T-helper 2 cell (primary cell): ENCODE data around the gene PTPA.
A peak's percentile ranks its signal among the peaks of the same experiment; 100 is the strongest.
"Not testable (repeated sequence)": the region's sequence is repeated elsewhere in the genome, so short reads cannot be mapped to it uniquely, and the experiment has no call there.

Source experiments
- DNase-seq, 5 experiments: peaks; one replicate each; pipeline versions ENCODE4 v3.0.0 to v3.0.0-alpha.2; 2012 to 2022

Gene PTPA

DNA sequence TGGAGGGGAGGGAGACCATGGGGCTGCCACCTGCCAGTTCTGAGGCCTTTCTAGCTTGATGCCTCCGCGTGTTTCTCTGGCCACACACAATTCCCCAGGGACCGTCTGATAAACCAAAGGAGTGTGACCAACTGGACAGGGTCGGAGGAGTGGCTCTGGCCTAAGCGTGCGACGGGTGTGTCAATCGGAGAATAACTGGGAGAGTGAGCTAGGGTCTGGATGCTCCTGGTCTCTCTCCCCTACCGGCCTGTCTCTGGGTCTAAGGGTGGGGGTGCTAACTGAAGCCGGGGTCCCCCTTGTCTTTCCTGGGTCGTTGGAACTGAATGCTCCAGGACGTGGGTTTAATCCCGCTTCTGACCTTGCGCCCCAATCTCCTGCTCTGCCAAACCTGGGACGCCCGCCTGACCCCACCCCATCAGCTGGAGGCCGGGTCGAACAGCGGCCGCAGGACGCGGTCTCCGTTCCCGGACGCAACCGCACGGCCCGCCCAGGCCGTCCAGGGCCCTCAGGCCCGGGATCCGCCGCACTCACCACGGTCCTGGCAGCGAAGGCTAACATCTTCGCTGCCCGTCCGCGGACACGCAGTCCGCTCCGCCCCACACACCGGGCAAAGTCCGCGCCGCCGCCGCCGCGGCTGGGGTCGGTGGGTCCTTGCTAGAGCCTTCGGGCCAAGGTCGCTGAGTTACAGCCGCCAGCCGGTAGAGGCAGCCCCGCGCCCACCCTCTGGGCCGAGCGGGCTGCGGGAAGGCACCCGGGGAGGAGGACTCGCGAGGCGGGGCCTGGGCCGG lies 1.1 kb upstream of the PTPA start:
- DNase-seq: no peak

DNA sequence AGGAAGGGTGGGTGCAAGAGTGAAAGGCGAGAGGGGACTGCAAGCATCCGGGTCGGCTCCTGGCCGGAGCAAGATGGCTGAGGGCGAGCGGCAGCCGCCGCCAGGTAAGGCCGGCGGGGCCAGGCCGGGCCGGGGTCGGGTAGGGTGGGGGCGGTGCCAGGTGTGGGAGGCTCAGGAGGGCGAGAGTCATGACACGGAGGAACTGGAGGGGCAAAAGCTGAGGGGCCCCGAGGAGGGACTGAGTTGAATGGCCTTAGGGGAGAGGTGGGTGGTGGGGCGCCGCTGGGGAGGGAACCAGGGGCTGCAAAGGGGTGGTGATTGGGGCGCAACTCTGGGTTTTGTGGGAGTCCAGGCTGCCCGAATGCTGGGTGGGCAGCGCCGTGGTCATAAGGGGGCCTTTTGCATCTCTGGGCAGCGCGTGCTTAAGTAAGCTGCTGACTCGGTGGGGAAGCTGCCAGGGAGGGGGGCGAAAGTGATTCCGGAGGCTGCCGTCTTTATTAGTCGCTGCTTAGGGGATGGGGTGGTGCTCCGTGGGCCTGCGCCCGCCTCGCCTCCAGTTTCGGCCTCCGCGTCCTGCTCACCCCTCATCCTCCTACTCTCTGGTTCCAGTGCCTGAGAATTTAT lies 425 bp downstream of the PTPA start:
- peak in 1 of 5 experiments; percentile 57 for DNase-seq

DNA sequence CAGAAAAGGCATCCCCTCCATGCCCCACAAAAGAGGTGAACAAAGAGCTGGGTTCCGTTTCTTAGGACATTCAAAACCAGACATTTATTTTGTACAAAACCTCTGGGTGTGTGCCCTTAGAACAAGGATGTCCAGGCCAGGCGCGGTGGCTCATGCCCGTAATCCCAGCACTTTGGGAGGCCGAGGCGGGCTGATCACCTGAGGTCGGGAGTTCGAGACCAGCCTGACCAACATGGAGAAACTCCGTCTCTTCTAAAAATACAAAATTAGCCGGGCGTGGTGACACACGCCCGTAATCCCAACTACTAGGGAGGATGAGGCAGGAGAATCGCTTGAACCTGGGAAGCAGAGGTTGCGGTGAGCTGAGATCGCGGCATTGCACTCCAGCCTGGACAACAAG lies 1.3 kb downstream of the PTPA start:
- not testable (repeated sequence) for DNase-seq

DNA sequence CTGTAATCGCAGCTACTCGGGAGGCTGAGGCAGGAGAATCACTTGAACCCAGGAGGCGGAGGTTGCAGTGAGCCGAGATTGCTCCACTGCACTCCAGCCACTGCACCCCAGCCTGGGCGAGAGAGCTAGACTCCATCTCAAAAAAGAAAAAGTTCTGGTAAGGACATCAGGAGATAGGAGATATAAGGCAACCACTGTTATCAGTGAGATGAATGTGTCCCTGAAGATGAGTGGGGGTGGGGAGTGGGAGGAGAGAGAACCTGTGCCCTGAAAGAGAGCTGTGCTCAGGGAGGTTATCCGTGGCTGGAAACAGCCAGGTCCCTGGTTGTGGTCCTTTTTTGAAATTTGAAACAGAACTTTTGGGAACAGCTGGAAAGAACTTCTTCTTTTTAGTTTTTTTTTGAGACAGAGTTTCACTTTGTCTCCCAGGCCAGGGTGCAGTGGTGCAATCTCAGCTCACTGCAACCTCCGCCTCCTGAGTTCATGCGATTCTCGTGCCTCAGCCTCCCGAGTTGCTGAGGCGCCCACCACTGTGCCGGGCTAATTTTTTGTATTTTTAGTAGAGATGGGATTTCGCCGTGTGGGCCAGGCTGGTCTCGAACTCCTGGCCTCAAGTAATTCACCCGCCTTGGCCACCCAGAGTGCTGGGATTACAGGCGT lies 2.6 kb downstream of the PTPA start:
- DNase-seq: no peak

DNA sequence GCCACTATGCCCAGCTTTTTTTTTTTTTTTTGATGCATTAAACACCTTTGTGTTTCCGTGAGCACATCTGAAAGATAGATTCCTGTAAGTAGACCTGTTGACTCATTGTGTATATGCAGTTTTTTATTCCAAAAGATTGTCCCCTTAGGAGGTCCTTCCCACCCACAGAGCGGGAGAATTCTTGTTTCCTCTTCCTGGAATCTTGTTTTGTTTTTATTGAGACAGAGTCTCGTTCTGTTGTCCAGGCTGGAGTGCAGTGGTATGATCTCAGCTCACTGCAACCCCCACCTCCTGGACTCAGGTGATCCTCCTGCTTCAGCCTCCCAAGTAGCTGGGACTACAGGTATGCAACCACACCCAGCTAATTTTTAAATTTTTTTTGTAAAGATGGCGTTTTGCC lies 7.6 kb downstream of the PTPA start:
- no peak for DNase-seq

DNA sequence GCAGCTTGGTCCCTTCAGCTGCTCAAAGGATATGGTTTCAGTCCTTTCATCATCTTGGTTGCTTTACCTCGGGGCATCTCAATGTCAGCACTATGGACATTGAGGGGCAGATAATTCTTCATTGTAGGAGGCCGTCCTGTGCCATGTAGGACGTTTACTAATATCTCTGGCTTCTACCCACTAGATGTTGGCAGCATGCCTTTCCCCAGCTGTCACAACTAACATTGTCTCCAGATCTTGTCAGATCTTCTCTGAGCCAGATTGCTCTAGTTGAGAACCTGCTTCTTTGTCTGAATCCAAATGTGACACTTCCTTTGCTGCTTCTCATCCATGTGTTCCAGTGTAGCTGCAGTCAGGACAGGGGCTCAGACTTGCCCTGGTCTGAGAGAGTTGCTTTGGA lies 10.3 kb downstream of the PTPA start:
- DNase-seq: no peak

DNA sequence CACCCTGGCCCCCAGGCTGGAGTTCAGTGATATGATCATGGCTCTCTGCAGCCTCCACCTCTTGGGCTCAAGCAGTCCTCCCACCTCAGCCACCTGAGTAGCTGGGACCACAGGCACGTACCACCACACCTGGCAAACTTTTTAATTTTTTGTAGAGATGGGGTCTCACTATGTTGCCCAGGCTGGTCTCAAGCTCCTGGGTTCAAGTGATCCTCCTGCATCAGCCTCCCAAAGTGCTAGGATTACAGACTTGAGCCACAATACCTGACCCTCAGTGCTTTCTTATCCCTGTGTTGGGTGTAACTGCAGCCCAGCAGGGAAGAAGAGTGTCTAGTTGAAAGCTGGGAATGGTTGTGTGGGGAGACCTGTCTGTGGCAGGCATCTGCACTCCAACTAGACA lies 10.9 kb downstream of the PTPA start:
- no peak for DNase-seq

DNA sequence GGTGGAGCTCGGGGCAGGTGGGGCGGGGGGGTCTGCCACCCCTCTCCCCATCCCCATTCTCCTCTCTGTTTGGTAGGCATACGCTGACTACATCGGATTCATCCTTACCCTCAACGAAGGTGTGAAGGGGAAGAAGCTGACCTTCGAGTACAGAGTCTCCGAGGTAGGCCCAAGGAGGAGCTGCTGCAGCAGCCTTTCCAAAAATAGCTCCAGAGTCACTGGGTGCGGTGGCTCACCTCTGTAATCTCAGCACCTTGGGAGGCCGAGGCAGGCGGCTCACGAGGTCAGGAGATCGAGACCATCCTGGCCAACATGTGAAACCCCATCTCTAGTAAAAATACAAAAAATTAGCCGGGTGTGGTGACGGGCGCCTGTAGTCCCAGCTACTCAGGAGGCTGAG lies 11.8 kb downstream of the PTPA start:
- DNase-seq: not testable (repeated sequence)

DNA sequence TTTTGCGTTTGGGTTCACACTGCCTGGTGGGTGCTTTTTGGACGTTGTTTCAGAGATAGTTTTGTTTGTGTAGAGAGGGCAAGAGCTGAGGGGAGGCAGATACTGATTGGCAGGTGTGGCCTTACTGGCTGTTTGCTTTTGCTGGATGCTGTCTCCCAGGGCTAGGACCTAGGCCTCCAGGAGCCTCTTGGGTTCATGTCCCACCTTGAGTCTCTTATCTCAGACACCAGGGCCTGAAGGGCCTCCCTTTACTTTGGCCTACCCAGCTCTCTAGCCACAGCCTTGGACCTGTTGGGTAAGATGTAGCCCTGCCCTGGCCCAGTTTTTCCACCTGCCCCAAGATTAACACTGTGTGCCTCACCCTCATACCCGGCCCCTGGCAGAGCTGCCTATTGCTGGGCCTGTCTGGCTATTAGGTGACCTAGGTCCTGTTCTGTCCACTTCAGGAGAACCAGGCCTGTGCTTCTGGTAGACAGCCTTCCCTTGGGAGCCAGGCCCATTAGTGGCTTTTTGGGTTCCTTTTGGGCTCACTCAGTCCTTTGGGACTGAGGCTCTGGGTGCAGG lies 13.4 kb downstream of the PTPA start:
- DNase-seq: no peak

DNA sequence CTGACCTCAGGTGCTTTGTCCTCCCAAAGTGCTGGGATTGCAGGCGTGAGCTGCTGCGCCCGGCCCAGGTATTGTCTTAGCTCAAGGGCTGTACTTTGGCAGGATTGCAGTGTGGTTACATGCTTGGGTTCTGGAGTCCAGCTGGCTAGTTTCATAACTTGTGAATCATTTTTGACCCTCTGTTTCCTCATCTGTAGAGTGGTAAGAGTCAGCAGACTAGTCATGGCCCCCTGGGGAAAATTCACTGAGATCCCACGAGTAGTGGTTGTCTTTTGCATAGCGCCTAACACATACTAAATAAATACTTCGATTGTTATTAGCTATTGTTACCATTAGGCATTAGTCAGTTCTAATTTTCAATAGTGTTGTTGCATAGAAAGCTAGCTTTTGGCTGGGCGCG lies 14.3 kb downstream of the PTPA start:
- DNase-seq: no peak

DNA sequence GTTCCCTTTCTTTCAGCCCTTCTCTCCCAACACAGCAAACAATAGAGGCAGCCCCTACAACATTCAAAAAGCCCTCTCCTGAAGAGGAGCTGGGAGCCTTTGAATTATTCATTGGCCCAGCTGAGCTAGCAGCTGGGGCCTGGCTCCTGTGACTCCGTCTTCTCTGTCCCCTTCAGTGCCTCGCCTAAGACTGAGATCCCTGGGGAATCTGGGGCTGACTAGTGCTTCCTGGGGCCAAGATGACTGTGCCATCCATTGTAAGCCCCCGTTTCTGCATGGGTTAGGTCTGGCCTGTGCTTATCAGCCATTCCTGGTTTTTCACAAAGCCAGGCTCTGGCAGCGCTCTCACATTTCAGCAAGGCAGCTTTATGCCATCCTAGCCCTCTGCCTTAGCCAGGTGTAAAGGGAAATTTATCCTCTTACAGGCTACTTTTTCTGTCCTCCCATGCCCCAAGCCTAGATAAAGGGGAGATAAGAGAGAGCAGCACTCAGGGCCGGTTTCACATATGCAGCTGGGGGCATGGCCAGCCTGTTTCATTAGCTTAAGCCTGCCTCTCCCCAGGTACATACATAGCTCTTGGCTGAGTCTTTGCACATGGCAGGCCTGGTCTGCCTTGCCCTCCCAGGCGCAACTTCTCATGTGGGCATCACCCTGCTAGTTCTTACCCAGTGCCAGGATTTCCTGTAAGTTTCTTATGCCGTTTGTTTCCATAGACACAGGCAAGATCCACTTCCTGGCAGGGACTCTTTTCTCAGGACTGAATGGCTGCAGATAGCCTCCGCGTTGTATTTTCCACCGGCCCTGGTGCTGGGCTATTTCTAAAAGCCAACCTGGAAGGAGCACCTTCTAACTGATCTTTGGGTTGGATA lies 15.8 kb downstream of the PTPA start:
- no peak for DNase-seq

DNA sequence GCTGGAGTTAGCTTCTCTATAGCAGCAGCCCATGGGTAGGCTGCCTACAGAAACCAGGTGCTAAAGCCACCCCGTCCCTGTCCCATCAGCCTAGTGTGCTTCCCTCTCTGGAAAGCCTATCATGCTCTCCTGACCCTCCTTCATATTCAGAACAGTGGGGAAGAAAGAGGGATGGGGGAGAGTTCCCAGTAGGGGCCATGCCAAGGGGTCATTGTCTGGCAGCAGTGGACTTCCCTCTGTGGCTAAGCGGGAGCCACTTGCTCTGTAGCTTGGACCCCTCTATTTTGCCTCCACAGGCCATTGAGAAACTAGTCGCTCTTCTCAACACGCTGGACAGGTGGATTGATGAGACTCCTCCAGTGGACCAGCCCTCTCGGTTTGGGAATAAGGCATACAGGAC lies 17.5 kb downstream of the PTPA start:
- no peak for DNase-seq

DNA sequence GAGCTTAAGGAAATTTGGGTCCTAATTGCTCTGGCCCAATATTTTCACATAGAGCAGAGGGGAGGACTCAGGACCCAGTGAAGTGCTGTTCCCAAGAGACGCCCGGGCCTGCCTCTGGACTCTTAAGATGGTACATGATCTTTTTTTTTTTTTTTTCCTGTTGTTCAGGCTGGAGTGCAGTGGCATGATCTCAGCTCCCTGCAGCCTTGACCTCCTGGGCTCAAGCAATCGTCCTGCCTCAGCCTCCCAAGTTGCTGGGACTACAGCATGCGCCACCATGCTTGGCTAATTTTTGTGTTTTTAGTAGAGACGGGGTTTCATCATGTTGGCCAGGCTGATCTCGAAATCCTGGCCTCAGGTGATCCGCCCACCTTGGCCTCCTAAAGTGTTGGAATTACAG lies 19.1 kb downstream of the PTPA start:
- not testable (repeated sequence) for DNase-seq

DNA sequence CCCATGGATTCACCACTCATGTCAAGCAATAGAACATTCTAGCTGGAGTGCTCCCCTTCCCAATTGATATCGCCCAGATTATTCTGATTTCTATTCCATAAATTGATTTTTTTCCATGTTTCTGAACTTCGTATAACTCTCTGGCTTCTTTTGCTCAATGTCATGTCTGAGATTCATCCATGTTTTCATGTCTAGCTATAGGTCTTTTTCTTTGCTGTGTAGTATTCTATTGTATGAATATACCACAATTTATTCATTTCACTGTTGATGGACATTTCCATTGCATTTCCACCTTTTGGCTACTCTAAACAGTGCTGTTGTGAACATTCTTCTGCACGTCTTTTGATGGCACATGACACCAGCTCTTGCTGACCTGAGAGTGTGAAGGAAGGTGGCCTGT lies 19.6 kb downstream of the PTPA start:
- DNase-seq: no peak

DNA sequence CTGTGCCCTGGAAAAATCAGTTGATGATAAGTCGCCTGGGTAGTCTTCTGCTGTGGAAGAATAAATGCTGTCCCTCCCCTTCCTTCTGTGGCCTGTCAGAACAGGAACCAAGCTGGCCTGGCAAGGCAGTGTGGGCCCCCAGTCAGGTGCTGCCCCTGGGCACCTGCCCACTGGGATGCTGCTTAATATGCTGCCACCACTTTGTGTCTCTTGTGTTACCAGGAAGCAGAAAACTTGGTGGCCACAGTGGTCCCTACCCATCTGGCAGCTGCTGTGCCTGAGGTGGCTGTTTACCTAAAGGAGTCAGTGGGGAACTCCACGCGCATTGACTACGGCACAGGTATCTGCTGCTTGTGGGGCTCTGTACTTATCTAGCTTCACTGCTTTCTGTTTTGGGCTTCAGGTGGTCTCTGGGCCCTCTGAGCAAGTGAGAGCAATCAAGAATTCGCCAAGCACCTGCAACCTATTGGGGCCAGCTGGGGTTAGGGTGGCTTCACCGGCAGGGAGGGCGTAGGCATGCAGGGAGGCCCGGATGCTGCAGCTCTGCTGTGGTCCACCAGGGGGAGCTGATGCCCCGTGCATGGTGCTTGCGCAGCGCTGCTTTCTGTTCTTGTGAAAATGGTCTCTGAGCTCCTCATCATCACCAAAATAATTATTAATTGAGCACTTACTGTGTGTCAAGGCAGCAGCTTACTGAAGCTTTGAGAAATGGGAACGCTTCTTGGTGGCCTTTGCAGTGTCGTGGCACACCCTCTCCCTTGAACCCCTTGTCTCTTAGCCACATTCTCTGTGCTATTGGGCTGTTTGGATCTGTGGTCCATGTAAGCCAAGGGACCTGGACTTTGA lies 20.3 kb downstream of the PTPA start:
- peak; percentile 58 to 80 (median 75) for DNase-seq

DNA sequence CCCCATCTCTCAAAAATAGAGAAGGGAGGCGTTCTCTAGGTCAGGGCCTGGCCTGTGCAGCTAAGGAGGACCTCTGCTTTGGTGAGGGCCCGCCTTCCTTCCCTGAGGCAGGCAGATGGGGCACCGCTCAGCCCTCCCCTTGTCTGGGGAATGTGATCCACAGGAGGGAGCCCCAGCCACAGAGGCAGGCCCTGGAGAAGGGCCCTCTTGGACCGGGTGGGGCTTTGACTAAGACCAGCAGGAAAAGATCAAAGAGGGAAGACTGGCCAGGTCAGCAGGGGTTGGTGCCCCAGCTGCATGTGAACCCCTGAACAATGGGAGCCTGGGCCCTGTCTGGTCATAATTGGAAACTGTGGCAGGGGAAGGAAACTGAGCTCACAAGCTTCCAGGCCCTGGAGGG lies 21.9 kb downstream of the PTPA start:
- no peak for DNase-seq

DNA sequence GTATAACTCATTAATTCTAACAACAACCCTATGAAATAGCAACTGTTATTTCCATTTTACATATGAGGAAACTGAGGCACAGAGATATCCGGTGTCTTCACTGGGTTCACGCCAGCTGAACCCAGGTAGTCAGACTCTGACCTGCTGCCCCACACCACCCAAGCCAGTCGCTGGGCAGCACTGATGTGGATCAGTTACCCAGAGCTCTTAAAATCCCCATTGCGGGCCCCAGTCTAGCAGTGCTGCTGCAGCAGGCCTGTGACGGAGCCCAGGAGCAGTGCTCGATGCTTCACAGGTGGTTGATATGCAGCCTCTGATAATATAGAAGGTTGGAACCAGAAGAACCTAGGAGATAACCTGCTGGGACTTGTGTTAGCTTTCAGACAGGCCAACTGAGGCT lies 24.3 kb downstream of the PTPA start:
- no peak for DNase-seq

DNA sequence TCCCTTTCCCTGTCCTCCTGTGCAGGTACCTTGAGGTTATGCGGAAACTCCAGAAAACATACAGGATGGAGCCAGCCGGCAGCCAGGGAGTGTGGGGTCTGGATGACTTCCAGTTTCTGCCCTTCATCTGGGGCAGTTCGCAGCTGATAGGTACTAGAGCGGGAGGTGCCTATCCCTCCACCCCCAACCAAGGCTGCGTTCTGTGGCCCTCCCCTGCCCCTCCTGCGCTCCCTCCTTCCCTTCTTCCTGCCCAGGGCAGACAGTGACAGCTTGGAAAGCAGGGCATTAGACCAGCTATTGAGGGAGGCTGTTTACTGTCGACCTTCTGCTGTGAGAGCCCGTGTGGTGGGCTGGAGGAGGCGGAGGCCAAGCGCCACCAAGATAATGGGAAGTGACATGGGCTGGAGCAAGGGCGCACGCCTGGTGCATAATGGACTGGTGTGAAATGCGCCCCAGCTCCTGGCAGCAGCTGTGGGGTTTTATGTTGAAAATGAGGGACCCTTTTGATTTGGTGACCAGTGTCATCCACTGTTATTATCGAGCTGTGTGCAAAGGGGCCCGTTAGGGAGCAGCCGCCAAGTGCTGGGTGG lies 25.3 kb downstream of the PTPA start:
- no peak for DNase-seq

DNA sequence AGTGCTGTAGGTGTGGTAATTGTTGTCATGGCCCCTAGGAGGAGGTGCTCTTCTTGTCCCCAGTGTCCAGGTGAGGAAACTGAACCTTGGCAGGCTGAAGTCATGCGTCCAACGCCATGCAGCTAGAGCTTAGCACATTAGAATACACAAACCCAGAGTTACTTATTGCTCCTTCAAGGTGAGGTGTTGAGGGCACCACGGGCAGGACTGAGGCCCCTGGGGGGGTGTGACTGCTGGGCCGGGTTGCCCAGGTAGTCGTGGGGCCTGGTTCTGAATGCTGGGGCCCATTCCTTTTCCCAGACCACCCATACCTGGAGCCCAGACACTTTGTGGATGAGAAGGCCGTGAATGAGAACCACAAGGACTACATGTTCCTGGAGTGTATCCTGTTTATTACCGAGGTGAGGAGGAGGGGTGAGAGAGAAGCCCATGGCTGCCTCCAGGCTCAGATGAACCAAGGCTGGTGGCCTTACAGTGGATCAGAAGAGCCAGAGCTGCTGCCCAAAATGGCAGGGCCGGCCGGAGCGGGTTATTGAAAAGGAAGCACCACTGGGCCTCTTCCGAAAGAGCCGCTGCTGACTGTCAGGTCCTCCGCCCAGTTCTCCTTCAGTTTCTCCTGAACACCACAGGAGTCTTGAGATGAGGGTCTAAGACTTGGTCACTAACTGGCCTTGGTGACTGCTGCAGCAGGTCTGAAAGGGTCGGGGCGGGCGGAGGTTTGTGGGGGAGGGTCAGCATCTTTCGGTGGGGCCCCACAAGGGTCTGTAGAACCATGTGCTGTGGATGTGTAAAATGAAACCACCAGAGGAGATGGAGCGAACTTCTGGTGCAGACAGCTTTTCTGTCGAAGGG lies 26.3 kb downstream of the PTPA start:
- DNase-seq: no peak

DNA sequence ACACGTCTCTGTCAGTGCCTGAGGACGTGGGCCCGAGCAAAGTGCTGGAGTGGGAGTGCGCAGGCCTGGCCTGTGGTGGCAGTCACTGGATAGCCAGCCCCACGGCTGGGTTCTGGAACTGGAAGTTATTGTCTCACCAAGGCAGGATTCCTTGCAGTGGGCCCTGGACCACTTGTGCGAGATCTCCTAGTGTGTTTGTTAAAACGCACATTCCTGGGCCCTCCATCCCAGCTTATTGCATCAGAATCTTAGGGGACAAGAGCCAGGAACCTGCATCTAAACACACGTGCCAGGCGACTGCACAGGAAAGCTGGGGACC lies 26.9 kb downstream of the PTPA start:
- DNase-seq: no peak
